CD4-positive, alpha-beta T cell treated with Interleukin-4 for 1 hour (primary cell): ENCODE measurements around the gene ZNHIT1.
A peak's percentile ranks its signal among the peaks of the same experiment; 100 is the strongest.
"Not testable (repeated sequence)": the region's sequence is repeated elsewhere in the genome, so short reads cannot be mapped to it uniquely, and the experiment has no call there.

ENCODE experiments used
- DNase-seq, 2 donors: peaks; one replicate each; pipeline ENCODE4 v3.0.0-alpha.2; 2020 to 2022

The ZNHIT1 gene

DNA sequence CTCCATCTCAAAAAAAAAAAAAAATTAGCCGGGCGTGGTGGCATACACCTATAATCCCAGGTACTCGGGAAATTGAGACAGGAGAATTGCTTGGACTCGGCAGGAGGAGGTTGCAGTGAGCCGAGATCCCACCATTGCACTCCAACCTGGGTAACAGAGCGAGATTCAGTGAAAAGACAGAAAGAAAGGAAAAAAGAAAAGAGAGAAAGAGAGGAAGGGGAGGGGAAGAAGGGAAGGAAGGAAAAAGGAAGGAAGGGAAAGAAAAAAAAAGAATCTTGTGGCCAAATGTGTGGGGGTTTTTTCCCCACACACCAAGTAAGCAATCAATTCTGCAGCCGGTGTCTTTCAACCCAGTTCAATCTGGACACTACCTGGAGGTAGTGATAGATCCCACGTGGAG lies 28.9 kb upstream of the ZNHIT1 start:
- DNase-seq, result no peak

DNA sequence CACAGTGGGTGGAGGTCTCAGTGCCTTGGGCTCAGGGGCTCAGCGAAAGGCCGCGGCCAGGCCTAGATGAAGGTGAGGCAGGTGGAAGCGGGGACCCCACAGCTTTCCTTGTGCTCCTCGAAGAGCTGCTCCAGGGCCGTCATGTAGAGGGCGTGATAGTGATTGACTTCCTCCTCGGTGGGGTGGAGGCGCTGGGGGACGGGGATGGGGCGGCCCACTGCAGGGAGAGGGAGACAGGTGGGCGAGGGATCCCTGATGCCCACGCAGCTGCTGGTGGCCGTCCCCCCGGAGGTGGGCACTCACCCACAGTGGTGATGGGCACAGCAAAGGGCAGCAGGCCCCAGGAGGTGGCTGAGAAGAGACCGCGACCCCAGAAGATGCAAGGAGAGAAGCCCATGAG lies 22.1 kb upstream of the ZNHIT1 start:
- no peak for DNase-seq

DNA sequence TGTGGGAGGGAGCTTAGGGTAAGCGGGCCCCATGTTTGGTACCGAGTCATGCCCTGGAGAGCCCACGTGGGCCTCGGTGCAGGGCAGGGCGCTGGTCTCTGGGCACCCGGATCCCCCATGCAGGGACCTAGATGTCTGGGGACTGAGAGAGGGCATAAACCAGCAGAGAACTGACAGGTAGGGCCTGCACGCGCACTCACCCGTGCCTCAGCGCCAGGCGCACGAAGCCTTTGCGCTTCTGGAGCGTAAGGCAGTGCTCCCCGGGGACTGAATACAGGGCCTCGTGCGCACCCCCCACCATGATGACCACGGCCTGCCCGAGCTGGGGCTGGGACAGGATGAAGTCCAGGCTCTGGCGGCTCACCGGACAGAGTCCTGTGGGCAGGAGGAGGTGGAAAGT lies 20.0 kb upstream of the ZNHIT1 start:
- DNase-seq, result no peak

DNA sequence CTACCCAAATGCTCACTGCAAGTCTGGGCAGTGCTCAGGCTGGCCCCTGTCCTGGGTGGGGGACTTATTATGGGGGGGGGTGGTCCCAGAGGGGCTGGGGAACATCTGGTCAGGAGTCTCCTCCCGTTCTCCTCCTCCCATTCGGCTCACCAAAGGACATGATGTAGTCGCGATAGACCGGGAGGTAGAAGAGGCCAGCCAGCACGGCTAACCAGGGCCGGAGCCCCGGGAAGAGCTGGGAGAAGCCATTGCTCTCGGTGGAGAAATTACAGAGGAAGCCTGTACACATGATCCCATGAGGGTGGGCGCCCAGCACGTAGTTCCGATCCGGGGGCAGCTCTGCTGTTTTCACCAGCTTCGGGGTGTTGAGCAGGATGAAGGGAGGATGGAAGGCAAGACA lies 19.5 kb upstream of the ZNHIT1 start:
- DNase-seq, result no peak

DNA sequence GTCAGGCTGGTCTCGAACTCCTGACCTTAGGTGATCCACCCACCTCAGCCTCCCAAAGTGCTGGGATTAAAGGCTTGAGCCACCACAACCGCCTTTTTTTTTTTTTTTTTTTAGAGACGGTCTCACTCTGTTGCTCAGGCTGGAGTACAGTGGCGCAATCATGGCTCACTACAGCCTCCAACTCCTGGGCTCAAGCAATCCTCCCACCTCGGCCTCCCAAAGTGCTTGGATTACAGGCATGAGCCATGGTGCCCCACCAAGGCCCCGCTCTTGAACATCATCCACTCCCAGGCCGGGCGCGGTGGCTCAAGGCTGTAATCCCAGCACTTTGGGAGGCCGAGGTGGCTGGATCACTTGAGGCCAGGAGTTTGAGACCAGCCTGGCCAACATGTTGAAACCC lies 18.4 kb upstream of the ZNHIT1 start:
- DNase-seq, result not testable (repeated sequence)

DNA sequence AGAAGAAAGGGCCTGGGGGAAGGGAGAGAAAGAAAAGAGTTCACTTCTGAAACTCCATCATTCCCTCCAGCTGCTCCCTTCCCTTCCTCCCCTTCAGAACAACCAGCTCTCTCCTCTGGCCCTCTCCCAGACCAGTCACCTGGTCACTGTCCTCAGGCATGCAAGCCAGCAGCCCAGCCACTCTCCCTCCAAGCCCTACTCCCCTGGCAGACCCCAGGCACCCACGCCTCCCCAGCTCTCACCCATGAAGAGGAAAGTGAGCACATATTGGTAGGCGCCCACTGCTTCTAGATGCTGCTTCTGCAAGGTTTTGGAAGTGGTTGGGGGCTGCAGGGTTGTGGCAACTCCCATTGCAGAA lies 17.5 kb upstream of the ZNHIT1 start:
- DNase-seq, result no peak

DNA sequence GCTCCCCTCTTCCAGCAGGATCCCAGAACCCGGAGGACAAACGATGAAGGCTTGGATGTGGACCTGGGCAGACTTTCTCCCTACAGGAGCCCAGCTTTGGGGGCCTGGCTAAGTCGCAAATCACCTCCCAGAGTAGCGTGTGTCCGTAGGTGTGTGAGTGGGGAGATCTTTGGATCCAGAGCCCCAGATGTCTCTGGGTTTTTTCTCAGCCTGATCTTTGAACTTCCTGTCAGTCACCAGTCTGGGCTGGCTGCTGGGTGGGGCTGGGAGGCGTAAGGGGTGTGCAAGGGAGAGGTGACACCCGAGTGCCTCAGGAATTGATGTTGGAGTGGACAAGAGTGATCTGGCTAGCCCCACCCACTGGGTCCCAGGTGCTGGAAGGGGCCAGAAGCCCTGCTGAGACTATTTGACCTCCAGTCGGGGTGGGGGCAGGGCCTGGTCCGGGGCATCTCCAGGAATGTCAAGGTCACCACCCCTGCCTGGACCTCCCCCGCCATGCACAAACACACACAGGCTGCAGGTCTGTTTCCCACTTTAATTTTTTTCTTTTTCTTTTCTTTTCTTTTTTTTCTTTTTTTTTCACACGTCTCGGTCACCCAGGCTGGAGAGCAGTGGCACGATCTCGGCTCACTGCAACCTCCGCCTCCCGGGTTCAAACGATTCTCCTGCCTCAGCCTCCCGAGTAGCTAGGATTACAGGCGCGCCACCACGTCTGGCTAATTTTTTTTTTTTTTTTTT lies 16.9 kb upstream of the ZNHIT1 start, which contains the start of gene MOGAT3:
MOGAT3 (minus strand) TSS at position 175 of the 738 bp plus-strand sequence. CDS start 182 bp downstream, outside the sequence.
- DNase-seq, result no peak

DNA sequence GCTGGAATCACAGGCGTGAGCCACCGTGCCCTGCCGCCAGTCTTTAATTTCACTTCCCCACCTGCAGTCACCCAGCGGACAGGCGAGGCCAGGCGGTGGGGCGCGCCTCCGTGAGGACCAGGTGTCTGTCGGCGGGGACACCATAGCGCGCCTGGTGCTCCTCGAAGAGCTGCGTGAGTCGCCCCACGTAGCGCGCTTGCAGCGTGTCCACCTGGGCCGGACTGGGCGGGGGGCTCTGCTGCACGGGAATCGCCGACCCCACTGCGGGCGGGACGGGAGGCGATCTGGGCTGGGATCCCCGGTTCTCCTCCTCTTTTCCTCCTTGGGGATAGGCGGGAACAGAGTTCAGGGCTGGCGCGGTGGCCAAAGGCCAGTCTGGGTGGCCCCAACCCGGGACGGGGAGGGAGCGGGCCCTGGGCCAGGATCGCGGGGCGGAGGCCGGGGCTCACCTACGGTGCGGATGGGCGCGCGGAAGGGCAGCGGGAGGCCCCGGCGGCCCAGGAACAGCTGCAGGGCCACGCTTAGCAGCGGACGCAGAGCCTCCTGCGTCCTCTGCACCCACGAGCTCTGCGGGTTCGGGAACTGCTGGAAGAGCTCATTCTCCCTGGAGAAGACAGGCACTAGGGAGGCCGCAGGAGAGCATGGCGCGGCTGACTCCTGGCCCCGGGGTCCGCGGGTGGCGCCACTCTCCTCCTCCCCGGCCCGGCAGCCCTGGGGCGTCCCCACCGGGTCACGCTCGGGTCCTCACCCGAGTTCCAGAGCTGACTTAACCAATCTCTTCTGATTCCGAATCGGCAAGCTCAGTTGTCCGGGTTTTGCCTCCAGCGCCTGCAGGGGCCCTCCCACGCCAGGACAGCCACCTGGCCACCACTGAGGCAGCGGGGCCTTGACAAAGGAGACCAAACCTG lies 16.0 kb upstream of the ZNHIT1 start:
- peak in 1 of 2 donors; percentile 16 for DNase-seq

DNA sequence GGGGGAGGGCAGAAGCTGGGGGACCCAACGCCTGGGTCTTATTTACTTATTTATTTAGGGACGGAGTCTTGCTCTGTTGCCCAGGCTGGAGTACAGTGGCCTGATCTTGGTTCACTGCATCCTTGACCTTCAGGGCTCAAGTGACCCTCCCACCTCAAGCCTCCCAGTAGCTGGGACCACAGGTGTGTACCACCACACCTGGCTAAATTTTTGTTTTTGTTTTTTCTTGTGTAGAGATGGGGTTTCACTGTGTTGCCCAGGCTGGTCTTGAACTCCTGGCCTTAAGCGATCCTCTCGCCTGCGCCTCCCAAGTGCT lies 15.4 kb upstream of the ZNHIT1 start:
- no peak for DNase-seq

DNA sequence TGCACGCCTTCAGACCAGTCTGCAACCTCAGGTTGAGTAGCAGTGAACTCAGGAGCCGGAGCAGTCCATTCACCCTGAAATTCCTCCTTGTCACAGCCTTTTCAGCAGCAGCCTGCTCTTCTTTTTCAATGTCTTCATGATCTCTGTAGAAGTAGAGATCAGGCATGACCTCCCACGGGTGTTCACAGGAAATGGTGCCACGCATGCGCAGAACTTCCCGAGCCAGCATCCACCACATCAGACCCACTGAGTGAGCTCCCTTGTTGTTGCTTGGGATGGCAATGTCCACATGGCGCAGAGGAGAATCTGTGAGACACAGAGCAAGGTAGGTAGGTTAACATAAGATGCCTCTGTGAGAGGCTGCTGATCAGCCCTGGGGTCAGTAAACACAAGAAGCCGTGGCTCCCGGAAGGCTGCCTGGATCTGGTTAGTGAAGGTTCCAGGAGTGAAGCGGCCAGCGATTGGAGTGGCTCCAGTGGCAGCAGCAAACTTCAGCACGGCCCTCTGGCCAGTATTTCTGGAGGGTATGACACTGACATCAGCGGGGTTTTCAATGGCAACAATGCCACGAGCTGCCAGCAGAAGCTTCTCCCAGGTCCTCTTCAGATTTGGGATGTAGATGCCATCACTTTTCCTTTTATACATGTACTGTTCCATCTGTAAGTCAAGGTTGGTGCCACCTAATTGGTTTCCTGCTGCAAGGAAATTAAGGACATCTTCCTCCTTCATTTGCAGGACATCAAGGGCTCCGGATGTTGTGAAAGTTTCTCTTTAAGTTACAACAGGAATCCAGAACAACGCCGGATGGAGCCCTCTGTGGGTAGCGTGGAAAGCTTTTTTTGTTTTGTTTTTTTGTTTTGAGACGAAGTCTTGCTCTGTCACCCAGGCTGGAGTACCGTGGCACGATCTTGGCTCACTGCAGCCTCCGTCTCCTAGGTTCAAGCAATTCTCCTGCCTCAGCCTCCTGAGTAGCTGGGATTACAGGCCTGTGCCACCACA lies 13.9 kb upstream of the ZNHIT1 start:
- peak; percentile 24 to 51 for DNase-seq

DNA sequence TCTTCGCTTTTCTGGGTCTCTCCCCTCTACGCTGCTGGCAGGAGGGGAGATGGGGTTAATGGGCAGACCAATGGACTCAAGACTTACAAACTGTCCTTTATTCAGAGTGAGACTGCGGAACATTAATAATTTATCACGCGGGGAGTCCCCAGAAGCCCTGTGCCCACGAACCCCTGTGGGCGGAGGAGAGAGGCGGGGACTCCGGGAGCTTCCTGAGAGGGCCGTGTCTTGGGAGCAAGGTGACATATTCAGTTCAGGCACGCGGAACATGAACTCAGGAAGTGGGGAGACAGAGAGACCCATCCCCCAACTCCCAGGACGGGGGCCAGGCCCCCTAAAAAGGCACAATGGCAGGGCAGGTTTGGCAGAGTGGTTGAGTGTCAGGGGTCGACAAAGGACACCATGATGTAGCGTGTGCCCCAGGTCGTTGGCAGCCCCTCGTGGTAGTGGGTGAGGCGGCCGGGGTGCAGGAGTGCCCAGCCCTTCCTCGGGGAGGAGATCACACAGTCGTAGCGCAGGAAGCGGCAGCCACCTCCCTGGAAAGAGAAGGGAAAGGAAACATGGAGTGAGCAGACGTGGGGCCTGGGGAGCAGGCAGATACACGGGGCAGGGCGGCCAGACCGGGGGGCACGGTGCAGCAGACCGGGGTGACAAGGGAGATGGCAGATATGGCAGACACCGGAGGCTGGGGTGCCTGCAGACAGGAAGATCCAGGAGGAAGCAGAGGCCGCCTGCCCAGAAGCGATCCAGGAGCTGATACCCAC lies 11.9 kb upstream of the ZNHIT1 start:
- no peak for DNase-seq

DNA sequence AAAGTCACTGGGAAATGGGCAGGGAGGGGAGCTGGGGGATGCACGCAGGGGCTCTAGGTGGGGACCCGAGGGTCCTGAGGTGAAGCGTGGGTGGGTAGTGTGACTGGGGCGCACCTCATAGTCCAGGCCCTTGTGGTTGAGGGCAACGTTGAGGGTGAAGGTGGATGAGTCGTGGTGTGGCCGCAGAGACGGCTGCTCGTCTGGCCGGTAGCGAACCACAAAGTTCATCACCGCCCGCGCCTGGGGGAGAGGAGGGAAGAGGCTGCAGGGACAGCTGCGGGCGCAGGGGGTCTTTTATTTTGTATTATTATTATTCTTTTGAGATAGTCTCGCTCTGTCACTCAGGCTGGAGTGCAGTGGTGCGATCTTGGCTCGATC lies 11.3 kb upstream of the ZNHIT1 start:
- DNase-seq, result no peak

DNA sequence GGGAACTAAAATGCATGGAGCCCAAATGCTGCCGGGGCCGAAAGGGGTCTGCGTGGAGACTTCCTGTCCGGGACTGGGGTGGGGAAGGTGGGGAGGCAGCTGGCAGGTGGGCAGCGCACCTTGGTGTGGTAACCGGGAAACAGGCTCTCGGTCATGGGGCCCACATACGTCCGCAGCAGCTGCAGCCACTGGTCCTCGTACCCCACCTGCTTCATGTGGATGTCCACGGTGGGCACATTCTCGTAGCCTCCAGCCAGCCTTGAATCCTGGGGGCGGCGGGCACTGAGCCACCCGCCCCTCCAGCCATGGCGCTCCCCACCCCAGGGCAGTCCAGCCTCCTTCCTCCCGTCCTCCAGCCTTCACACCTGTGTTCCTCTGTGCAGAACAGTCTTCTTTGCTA lies 10.5 kb upstream of the ZNHIT1 start:
- DNase-seq, result no peak

DNA sequence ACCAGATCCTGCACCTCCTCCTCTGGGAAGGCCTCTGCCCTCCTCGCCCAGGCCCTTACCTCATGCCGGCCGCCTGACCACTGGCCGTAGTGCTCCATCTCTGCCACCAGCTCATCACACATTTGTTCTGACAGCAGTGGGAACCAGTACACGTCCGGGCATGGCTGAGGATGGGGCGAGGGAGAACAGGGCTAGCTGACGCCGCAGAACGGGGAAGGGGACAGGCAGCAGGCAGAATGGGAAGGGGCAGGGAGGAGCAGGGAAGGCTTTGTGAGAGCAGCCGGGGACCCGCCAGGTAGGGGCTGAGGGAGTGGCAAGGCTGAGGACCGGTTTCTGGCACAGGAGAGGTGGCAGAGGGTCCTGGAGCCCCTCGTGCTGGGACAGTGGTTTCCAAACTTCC lies 9.2 kb upstream of the ZNHIT1 start:
- no peak for DNase-seq

DNA sequence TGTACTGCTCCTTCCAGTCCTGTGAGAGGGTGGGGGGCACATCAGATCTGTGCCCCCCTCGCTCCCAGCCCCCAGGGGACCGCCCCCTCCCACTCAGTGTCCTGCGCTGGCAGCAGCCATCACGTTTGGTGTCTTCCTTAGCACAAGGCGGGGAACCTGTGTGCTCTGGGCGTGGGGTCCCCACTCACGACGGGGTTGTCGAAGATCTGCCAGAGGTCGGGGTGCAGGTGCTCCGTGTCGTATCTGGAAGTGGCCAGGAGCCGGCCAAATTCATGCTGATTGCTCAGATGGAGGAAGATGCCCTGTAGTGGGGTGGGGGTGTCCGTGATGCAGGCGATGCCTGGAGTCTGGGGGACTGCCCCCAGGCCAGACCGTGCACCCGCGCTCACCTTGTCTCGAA lies 7.8 kb upstream of the ZNHIT1 start:
- no peak for DNase-seq

DNA sequence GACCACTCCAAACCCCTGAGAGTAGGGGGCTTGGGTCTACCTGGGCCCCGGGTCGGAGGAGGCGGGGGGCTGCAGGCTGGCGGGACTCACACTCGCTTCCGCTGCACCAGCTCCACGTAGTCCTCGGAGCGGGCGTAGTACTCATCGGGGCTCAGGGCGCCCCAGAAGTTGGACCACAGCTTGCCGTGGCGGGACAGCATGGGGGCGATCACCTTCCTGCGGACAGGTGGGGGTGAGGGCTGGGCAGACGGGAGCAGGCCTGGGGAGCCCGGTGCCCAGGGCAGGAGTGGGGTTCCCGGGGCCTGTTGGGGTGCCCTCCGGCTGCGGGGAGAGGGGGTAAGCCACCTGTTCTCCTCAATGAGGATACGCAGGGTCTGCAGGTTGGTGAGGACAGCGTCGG lies 6.5 kb upstream of the ZNHIT1 start:
- DNase-seq, result no peak

DNA sequence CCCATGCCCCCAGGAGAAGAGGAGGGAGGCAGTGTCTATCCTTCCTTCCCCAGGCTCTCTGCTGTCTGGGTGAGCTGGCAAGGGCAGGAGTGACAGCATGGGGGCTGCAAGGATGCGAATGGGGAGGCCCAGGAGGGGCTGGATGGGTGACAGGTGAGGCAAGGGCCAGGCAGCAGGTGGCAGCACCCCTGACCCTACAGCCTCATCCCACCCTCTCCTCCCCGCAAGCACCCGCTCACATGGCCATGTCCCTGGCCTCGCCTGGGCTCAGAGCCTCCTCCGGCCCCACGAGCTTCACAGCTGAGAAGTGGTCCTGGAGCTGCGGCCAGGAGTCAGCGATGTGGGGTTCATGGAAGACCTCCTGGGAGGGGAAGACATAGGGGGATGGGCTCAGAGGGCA lies 6.0 kb upstream of the ZNHIT1 start:
- DNase-seq, result no peak

DNA sequence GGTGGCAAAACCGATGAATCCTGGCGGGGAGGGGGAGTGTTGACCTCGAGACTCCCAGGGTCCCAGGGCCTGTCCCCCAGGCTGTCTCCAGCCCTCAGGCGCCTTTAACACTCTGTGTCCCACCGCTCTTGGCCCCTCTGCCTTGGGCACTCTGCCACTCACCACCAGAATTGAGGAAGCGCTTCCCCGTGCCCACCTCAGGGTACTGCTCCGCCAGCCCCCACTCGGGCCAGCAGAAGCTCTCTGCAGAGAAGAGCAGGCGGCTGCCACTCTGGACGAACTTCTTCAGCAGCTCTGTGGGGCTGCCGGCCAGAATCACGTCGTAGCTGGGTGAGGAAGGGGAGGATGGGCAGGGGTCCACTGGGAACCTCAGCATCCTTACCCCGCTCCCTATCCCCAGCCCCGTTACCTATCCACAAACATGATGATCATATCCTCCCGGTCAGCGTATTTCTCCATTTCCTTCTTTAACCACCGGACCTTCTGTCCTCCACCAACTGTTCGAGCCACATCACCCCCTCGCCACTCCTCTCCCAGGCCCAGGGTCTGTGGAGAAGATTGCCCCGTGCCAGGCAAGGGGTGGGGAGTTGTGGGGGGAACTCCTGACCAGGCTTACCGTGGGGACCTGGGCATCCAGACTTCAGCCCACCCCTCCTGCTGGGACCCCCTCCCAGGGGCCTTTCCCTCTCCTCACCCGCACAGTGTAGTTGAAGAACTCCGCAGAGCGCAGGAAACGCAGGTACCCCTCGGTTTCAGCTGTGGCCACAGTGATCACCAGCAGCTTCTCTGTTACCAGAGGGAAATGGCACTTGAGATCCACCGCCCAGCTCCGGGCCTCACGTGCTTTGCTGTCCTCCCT lies 1.7 kb upstream of the ZNHIT1 start:
- DNase-seq, result peak in 1 of 2 donors; percentile 14

DNA sequence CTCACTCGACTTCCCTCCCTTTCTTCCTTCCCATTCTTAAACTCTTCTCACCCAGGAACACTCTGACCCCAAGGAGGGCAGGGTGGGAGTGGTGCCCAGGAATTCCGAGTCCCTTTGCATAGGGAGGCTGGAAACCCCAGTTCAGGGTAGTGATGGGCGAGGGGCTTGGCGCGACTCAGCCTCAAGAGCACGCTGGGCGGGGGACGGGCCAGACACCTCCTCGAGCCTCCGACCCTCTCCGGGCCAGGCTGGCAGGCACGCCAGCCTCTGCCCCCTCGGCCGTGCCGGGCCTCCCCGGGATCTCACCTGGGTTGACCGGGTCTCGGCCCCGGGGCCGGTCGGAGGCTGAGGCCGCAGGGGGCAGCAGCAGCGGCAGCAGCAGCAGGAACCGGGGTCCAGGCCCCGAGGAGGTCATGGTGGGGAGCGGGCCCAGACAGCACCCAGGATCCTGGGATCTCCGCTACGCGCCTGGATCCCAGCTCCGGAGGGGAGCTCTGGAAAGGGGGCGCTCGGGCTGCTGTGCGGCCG lies 1.0 kb upstream of the ZNHIT1 start:
- no peak for DNase-seq

DNA sequence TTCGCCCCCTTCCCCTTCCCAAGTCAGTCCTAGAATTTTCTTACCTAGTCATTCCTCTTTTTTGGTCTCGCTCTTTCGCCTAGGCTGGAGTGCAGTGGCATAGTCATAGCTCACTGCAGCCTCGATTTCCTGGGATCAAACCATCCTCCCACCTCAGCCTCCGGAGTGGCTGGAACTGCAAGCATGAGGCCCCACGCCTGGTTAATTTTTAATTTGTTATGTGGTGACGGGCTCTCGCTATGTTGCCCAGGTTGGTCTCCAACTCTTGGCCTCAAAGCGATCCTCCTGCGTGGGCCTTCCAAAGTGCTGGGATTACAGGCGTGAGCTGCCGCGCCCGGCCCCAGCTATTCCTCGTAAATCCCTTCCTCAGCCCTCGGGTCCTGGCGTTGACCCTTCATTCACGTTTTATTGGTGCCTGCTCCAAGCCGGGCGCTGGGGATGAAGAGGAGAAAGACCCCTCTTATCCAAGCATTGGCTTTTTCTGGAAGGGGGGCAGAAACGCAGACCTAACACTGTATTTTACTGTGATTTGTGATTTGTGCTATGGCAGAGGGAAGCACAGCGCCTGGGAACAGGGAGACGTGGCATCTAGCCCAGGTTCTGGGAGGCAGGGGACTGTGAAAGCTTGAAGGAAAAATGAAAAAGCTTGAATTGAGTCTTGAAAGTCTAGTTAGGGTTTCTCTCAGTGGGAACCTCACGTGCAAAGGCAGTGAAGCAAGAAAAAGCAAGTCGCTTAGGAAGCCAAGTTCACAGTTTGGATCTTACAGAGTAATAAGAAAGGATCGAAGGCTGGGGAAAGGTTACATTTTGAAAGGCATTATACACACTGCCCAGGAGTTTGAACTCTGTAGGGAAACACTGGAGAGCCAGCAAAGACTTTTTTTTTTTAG lies 516 bp downstream of the ZNHIT1 start:
- DNase-seq, result no peak
